GM13977 (cell line): ENCODE data around the gene DPP10.

Source experiments
- DNase-seq: peaks from one replicate; pipeline ENCODE4 v3.0.0; 2012; ENCODE audit warnings: low spot score
- CTCF ChIP-seq: IDR thresholded peaks from 2 replicates; pipeline ENCODE4 v1.5.1; 2012; ENCODE audit warnings: mild to moderate bottlenecking, control low read depth; ENCODE audit not compliant: insufficient read depth; ENCODE audit errors: extremely low read depth, missing control alignments
- in situ Hi-C: fragments of 300-500 bp; cut with MboI; formaldehyde crosslinking; loops from one replicate; pipeline ENCODE4 v1.12.0; 2022; ENCODE audit warnings: low sequenced_read_pairs, low pct_unique_long_range_greater_than_20kb, mixed read lengths, inconsistent platforms; ENCODE audit not compliant: unreplicated experiment

The DPP10 gene

GRCh38 chr2:115208493-115209164, 766.2 kb downstream of the DPP10 start:
- DNase-seq: no peak
- no peak for TF ChIP-seq CTCF
- in situ Hi-C loops: no loop called here

GRCh38 chr2:115214050-115214449, 771.6 kb downstream of the DPP10 start:
- in situ Hi-C loops: no loop called here
- no peak for TF ChIP-seq CTCF
- no peak for DNase-seq

- no peak for TF ChIP-seq CTCF
- DNase-seq: no peak
- in situ Hi-C loops: no loop called here
These were observed 776.9 kb downstream of the DPP10 start for GRCh38 chr2:115219296-115219695.

GRCh38 chr2:115234186-115234585, 791.7 kb downstream of the DPP10 start:
- DNase-seq: no peak

GRCh38 chr2:115234737-115235136, 792.3 kb downstream of the DPP10 start:
- DNase-seq: no peak
- no peak for TF ChIP-seq CTCF
- in situ Hi-C loops: no loop called here

More at GRCh38 chr2:115234186-115234585, 791.7 kb downstream of the DPP10 start:
- no peak for TF ChIP-seq CTCF
- in situ Hi-C loops: no loop called here

- no peak for DNase-seq
- no peak for TF ChIP-seq CTCF
- in situ Hi-C loops: no loop called here
These were observed 805.6 kb downstream of the DPP10 start for GRCh38 chr2:115248066-115248465.
